ENCODE results near the gene KLF1.
A peak's percentile ranks its signal among the peaks of the same experiment; 100 is the strongest.
"Not testable (repeated sequence)": the region's sequence is repeated elsewhere in the genome, so short reads cannot be mapped to it uniquely, and the experiment has no call there.

The KLF1 gene

DNA sequence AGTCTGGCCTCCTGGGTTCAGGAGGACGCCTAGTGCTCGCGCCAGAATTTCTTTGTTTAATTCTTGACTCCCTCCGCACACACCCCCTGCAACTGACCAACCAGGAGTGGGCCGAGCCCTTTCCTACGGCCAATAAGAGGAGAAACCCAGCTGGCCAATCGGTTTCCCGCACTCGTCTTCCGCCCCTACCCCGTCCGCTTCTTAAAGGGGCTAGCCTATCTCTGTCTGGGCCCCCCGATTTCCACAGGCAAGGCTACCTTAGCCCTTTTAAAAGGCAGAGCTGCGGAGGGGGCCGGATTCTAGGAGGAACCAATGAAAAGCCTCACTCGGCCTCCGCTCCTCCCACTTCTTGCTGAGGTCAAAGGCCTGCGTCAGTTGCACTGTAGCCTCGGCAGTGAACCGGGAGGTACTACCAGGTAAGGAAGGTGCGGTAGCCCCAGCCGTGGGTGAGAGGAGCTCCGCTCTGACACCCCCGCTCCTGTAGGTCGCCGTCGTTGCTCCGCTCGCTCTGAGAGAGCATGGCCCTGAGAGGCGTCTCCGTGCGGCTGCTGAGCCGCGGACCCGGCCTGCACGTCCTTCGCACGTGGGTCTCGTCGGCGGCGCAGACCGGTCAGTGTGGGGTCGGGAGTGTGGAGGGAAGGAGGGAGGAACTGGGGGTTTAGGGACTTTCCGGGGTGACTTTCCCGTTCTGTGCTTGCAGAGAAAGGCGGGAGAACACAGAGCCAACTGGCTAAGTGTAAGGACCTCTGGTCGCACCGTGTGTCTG is 4.0 kb upstream of the KLF1 start, which contains the start of gene GCDH:
GCDH (plus strand) TSS at position 374 of the 766 bp plus-strand sequence; CDS start at position 519, 145 bp downstream.
- DNase-seq (ENCODE audit: low read depth): peak; percentile 99

- not testable (repeated sequence) for DNase-seq (ENCODE audit: low read depth)
These were observed 3.3 kb upstream of the KLF1 start for GRCh38 chr19:12890299-12890786.

GRCh38 chr19:12888006-12888603 is 1.1 kb upstream of the KLF1 start:
- DNase-seq (ENCODE audit: low read depth): no peak

DNA sequence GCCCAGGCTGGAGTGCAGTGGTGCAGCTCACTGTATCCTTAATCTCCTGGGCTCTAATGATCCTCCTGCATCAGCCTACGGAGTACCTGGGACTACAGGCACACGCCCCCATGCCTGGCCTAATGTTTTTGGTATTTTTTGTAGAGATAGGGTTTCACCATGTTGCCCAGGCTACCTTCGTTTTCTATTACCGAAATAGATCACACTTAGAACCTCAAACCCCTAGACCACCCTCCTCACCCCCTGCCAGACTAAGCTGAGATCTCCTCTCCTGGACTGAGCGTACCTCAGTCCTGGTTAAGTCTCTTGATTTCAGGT is 391 bp downstream of the KLF1 start:
- no peak for DNase-seq (ENCODE audit: low read depth)

DNA sequence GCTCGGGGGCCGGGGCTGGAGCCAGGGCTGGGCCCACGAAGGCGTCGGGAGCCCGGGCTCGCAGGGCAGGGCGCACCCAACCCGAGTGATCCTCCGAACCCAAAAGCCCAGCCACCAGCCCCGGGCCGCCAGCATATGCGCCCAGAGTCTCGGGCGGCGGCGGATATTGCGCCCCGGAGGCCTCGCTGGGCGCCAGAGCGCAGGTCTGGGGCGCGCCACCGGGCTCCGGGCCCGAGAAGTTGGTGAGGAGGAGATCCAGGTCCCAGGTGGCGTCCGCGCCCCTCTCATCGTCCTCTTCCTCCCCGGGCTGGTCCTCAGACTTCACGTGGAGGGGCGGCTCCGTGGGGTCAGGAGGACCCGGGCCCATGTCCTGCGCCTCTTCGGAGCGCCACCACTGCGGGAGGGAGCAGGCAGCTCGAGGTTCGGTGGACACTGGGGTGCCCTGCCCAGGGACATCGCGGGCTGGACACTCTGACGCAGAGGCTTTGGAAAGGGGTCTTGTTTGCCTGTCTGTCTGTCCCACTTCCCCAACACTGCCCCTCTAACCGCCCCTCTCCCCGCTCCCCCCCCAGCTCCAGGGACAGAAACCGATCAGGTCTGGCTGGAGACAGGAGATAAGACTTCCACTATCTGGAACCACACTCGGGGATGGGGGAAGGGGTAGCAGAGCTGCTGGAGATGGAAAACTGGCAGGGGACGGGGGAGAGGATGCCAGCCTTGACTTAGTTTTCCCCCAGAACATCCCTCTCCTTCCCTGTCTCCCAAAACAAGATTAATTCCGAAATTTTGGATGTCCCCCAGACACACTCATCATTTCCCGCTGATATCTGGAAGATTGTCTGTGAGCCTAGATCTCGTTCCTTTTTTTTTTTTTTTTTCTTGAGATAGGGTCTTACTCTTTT is 1.0 kb downstream of the KLF1 start:
- DNase-seq (ENCODE audit: low read depth): no peak

DNA sequence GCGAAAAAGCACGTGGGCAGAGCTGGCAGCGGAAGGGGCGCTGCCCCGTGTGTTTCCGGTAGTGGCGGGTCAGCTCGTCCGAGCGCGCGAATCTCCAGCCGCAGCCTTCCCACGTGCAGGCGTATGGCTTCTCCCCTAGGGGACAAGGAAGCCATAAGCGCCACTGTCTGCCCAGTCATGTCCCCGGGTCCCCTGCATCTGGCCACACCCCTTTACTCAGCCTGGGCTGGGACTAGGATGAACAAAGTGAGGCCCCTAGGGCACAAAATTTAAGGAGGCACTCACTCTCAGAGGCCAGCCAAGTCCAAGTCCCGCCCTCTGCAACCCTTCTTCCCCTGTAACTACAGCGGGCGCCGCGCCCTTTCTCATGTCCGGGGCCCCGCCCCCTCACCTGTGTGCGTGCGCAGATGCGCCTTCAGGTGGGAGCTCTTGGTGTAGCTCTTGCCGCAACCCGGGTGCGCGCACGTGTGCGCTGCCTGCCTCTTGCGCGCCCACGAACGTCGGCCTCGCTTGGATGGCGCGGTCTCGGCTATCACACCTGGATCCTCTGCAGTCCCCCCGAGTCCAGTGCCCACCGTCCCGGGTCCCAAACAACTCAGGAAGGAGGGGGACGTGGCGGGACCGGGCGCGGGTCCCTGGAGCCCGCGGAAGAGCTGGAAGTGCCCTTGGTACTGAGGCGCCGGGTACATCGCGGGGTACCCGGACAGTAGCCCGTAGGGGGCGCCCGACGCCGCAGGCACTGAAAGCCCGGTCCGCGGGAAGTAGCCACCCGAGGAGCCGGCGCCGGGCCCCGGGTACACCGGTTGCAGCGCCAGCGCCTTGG is 1.9 kb downstream of the KLF1 start:
- no peak for DNase-seq (ENCODE audit: low read depth)

GRCh38 chr19:12884627-12884925 is 2.4 kb downstream of the KLF1 start:
- DNase-seq (ENCODE audit: low read depth): no peak

- no peak for DNase-seq (ENCODE audit: low read depth)
These were observed 2.8 kb downstream of the KLF1 start for GRCh38 chr19:12884202-12884601.

GRCh38 chr19:12882589-12882988 is 4.4 kb downstream of the KLF1 start:
- no peak for DNase-seq (ENCODE audit: low read depth)

GRCh38 chr19:12881172-12881808 is 5.7 kb downstream of the KLF1 start, which contains the start of gene DNASE2:
TSS of gene DNASE2 (minus strand) at chr19:12881449. CDS start at chr19:12881375, 74 bp downstream.
- DNase-seq (ENCODE audit: low read depth): peak; percentile 90

GRCh38 chr19:12880551-12881171 is 6.3 kb downstream of the KLF1 start:
- no peak for DNase-seq (ENCODE audit: low read depth)

DNA sequence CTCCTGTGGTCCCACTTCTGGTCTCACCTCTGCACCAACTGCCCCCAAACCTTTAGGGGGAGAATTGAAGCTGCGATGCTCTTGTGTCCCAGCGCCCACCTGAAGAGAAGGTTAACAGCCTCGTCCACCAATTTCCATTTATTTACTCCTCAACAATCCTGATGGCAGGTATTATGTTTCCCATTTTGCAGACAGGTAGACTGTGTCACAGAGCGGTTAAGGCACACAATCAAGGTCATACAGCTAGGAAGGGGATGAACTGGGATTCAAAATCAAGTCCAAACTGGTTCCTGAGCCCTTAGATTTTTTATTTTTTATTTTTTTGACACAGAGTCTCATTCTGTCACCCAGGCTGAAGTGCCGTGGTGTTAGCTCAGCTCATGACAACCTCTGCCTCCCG is 11.9 kb downstream of the KLF1 start:
- DNase-seq (ENCODE audit: low read depth): no peak

DNA sequence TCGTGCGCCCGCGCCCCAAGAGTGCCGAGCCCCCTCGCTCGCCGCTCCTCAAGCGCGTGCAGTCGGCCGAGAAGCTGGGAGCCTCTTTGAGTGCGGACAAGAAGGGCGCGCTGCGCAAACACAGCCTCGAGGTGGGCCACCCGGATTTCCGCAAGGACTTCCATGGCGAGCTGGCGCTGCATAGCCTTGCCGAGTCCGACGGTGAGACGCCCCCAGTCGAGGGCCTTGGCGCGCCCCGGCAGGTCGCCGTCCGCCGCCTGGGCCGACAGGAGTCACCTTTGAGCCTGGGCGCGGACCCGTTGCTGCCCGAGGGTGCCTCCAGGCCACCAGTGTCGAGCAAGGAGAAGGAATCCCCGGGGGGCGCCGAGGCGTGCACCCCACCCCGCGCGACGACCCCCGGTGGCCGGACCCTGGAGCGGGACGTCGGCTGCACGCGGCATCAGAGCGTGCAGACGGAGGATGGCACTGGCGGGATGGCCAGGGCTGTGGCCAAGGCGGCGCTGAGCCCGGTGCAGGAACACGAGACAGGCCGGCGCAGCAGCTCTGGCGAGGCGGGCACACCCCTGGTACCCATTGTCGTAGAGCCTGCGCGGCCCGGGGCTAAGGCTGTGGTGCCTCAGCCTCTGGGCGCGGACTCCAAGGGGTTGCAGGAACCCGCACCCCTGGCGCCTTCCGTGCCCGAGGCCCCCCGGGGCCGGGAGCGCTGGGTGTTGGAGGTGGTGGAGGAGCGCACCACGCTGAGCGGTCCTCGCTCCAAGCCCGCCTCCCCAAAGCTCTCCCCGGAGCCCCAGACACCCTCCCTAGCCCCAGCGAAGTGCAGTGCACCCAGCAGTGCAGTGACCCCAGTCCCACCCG is 12.9 kb downstream of the KLF1 start:
- no peak for DNase-seq (ENCODE audit: low read depth)

DNA sequence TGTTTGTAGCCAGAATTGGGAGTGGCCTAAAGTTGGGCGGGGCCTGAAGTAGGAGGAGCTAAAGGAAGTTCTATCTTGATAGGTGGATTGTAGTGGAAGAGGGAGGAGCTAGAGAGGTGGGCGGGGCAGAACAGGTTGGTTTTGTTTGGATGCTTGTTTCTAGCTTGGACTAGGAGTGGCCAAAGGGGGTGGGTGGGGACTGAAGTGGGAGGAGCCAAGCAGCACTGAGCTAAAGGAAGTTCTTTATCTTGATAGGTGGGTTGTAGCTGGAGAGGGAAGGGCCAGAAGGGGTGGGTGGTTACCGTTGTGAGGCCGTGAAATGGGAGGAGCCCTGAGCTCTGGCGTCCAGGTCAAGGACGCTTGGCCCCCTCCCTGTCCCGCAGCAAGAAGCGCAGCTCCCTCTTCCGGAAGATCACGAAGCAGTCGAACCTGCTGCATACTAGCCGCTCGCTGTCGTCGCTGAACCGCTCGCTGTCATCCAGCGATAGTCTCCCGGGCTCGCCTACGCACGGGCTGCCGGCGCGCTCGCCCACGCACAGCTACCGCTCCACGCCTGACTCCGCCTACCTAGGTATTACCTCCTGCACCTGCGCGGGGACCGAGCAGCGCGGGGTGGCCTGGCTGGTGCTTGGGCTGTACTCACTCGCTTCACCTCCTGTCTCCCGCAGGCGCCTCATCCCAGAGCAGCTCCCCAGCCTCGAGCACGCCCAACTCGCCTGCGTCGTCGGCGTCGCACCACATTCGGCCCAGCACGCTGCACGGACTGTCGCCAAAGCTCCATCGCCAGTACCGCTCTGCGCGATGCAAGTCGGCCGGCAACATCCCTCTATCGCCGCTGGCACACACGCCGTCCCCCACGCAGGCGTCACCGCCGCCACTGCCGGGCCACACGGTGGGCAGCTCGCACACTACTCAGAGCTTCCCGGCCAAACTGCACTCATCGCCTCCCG is 13.8 kb downstream of the KLF1 start:
- no peak for DNase-seq (ENCODE audit: low read depth)

DNA sequence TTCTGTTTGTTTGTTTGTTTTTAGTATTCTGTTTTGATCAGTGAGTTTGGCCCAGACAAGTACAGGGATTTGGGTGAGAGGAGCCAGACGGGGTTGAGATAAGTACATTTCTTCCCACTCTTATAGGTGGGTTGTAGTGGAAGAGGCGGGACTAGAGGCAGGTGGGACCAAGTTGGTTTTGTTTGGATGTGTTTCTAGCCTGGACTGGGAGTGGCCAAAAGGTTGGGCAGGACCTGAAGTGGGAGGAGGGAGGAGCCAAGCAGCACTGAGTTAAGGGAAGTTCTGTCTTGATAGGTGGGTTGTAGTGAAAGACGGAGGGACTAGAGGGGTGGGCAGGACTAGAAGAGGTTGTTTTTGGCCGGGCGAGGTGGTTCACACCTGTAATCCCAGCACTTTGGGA is 14.7 kb downstream of the KLF1 start:
- no peak for DNase-seq (ENCODE audit: low read depth)

GRCh38 chr19:12871681-12872080 is 15.3 kb downstream of the KLF1 start:
- no peak for DNase-seq (ENCODE audit: low read depth)

DNA sequence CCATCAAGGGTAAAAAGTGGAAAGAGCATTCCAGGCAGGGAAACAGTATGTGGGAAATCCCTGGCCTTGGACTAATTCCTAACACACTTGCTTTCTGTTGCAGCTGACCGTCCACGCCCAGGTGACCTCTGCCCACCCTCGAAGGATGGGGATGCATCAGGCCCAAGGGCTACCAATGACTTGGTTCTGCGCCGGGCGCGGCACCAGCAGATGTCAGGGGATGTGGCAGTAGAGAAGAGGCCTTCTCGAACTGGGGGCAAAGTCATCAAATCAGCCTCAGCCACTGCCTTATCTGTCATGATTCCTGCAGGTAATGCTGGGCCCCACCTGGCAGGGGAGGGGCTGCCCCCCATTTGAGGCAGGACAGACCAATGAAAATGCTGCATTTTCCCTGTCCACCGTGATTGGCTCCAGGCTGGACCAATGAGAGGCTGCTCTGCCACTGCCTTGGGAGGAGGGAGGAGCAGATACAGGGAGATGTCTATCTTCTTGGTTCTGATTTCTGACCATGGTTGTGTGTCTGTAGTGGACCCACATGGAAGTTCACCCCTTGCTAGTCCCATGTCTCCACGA is 18.4 kb downstream of the KLF1 start:
- DNase-seq (ENCODE audit: low read depth): no peak

Data from stromal cell of bone marrow (primary cell).